Psoas muscle (tissue), 8 donors: ENCODE data around the gene CDT1. TPM values are rescaled to one million over a fixed set of nuclear protein-coding genes. Genes with fewer than 3 reads are reported as not detected.

Experiments used
- ATAC-seq, 4 donors: fragments of 200-7000 bp; cut with Tn5 transposase; one replicate each; pipeline ENCODE4 v1.9.1; 2020; ENCODE audit warnings: moderate library complexity in 3 of 4, mild to moderate bottlenecking in 2 of 4
- DNase-seq, 2 donors: peaks; one replicate each; pipeline ENCODE4 v3.0.0-alpha.2; 2020
- H3K27ac ChIP-seq: fragments of 200-600 bp; one replicate; pipeline ENCODE4 v1.8.0; 2022
- H3K27me3 ChIP-seq, 3 donors: fragments of 200-600 bp in 1 of 3; one replicate each; pipeline versions ENCODE4 v1.6.1 to v1.8.0; 2013 to 2022; ENCODE audit warnings: low read length in 2 of 3, mild to moderate bottlenecking in 2 of 3, moderate library complexity in 1 of 3; ENCODE audit not compliant: insufficient read depth in 3 of 3
- H3K36me3 ChIP-seq, 2 donors: fragments of 200-600 bp in 1 of 2; one replicate each; pipeline versions ENCODE4 v1.6.1 to v1.8.0; 2013 to 2022; ENCODE audit warnings: low read depth in 1 of 2, mild to moderate bottlenecking in 1 of 2, moderate library complexity in 1 of 2; ENCODE audit not compliant: insufficient read depth in 1 of 2
- H3K4me1 ChIP-seq: fragments of 200-600 bp; one replicate; pipeline ENCODE4 v1.8.0; 2022
- H3K4me3 ChIP-seq: fragments of 200-600 bp; one replicate; pipeline ENCODE4 v1.8.0; 2022; ENCODE audit warnings: mild to moderate bottlenecking
- H3K9me3 ChIP-seq: fragments of 200-600 bp; one replicate; pipeline ENCODE4 v1.8.0; 2022
- CTCF ChIP-seq: fragments of 200-600 bp; IDR thresholded peaks from one replicate; pipeline ENCODE4 v1.8.0; 2022; ENCODE audit warnings: antibody characterized with exemption
- WGBS, 3 donors: extraction: QIAGEN DNeasy Blood & Tissue Kit; methylation state at CpG; one replicate each; pipeline versions ENCODE4 v1.1.6 to v1.1.7; 2013; 5-methylcytosine and 5-hydroxymethylcytosine counted together
- intact Hi-C, 2 donors: fragments of 100-400 bp; cut with DNase I; formaldehyde crosslinking; loops; one replicate each; pipeline versions ENCODE4 v1.11.0 to v1.14.2; 2022
- polyA plus RNA-seq, 3 donors: library from polyadenylated mRNA; stranded (reverse); fragments of 200-250 nt; gene quantifications; one replicate each; pipeline ENCODE4 v1.2.3, GENCODE V29; 2013
- total RNA-seq, 4 donors: library from RNA; stranded (reverse); fragmentation: NEBNext Ultra II Directional in 2 of 4; extraction: Animal tissue kit (Norgen Biotek cat#: 25700) in 2 of 4; gene quantifications; one replicate each; pipeline versions ENCODE4 v1.2.1 to v1.2.4, GENCODE V29; 2021 to 2023
- donor health status: healthy with polysubstance abuse.
- donor health status: DM: no; HTN: no; CAD: no; lungs with moderate emphysema.
- donor health status: Bipolar disorder and iron deficiency.
- donor health status: healthy.
- donor health status: DM: yes; HTN: yes; CAD: no.
- donor health status: DM: no; HTN: no; CAD: no.
- donor health status: DM: no; HTN: no; CAD: no.
- donor health status: DM: yes; HTN: yes; CAD: no.

Gene CDT1
- total and polyA plus RNA-seq, 7 donors: 0.03 to 0.59 (median 0.15) TPM; not detected in 1

GRCh38 chr16:88758227-88758943 lies 45.2 kb upstream of the CDT1 start:
- 68 to 82% (median 73%) methylated on average over 13 of the region's 13 CpGs for WGBS, 3 donors
- Histone ChIP-seq H3K27ac (no peak overlapping the region), H3K4me3 (no peak overlapping the region), H3K36me3 (no peaks in the 10 kb centered on the region), H3K4me1 (no peaks in the 10 kb centered on the region), H3K27me3 (peaks cover 0 to 12% (median 8%) of the 10 kb centered on the region in 3 donors), H3K9me3 (no peaks in the 10 kb centered on the region)
- no peak for TF ChIP-seq CTCF
- intact Hi-C loops: no loop called here
- ATAC-seq (no peak), DNase-seq (no peak)

- no peaks in the 10 kb centered on the region for H3K4me1 ChIP-seq
- H3K9me3 ChIP-seq: no peaks in the 10 kb centered on the region
- 67 to 74% (median 71%) methylated on average over 6 of the region's 6 CpGs for WGBS, 3 donors
- no peak for TF ChIP-seq CTCF
- no peak overlapping the region for H3K27ac ChIP-seq
- H3K4me3 ChIP-seq: no peak overlapping the region
- intact Hi-C loops: no loop called here
- peaks cover 0 to 12% (median 8%) of the 10 kb centered on the region in 3 donors for H3K27me3 ChIP-seq
- DNase-seq: no peak
- ATAC-seq: no peak
- H3K36me3 ChIP-seq: no peaks in the 10 kb centered on the region
Measured at GRCh38 chr16:88758944-88759244, 44.7 kb upstream of the CDT1 start.

GRCh38 chr16:88759245-88759975 lies 44.2 kb upstream of the CDT1 start:
- intact Hi-C loops: no loop called here
- no peak for ATAC-seq
- TF ChIP-seq CTCF: no peak
- Histone ChIP-seq H3K4me3 (no peak overlapping the region), H3K36me3 (no peaks in the 10 kb centered on the region), H3K9me3 (no peaks in the 10 kb centered on the region), H3K4me1 (no peaks in the 10 kb centered on the region), H3K27me3 (peaks cover 0 to 12% (median 8%) of the 10 kb centered on the region in 3 donors), H3K27ac (no peak overlapping the region)
- 37 to 55% (median 47%) methylated on average over 26 of the region's 26 CpGs for WGBS, 3 donors
- DNase-seq: no peak

DNA sequence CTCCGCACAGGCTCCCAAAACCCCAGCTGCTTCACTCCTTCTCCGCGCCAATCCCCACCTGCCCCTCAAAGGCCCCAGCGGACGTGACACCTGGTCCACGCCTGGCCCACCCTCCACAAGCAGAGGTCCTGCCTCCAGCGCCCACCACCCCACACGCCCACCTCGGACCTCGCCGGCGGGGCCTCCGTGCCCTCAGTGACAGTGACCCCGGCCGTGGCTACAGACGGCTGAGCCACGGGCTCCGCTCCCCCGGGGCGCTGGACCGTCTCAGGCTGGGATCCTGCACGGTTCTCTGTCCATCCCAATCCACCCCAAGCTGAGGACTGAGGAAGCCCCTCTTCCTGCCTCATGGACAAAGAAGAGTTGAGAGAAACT lies 43.6 kb upstream of the CDT1 start:
- ATAC-seq (no peak), DNase-seq (no peak)
- Histone ChIP-seq H3K9me3 (no peaks in the 10 kb centered on the region), H3K36me3 (no peaks in the 10 kb centered on the region), H3K27ac (no peak overlapping the region), H3K4me3 (no peak overlapping the region), H3K4me1 (no peaks in the 10 kb centered on the region), H3K27me3 (peaks cover 0 to 12% (median 8%) of the 10 kb centered on the region in 3 donors)
- intact Hi-C loops: no loop called here
- no peak for TF ChIP-seq CTCF
- WGBS, 3 donors: 82 to 87% (median 84%) methylated on average over 20 to 22 of the region's 22 CpGs
